ENCODE measurements around the gene RBL1.
"Not testable (repeated sequence)": the region's sequence is repeated elsewhere in the genome, so short reads cannot be mapped to it uniquely, and the experiment has no call there.

The RBL1 gene, protein sequence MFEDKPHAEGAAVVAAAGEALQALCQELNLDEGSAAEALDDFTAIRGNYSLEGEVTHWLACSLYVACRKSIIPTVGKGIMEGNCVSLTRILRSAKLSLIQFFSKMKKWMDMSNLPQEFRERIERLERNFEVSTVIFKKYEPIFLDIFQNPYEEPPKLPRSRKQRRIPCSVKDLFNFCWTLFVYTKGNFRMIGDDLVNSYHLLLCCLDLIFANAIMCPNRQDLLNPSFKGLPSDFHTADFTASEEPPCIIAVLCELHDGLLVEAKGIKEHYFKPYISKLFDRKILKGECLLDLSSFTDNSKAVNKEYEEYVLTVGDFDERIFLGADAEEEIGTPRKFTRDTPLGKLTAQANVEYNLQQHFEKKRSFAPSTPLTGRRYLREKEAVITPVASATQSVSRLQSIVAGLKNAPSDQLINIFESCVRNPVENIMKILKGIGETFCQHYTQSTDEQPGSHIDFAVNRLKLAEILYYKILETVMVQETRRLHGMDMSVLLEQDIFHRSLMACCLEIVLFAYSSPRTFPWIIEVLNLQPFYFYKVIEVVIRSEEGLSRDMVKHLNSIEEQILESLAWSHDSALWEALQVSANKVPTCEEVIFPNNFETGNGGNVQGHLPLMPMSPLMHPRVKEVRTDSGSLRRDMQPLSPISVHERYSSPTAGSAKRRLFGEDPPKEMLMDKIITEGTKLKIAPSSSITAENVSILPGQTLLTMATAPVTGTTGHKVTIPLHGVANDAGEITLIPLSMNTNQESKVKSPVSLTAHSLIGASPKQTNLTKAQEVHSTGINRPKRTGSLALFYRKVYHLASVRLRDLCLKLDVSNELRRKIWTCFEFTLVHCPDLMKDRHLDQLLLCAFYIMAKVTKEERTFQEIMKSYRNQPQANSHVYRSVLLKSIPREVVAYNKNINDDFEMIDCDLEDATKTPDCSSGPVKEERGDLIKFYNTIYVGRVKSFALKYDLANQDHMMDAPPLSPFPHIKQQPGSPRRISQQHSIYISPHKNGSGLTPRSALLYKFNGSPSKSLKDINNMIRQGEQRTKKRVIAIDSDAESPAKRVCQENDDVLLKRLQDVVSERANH

GRCh38 chr20:37095599-37096414 is at the start of gene RBL1:
TSS of gene RBL1 (minus strand) at chr20:37095997. CDS start at chr20:37095928, 69 bp downstream.
- peak; percentile 86 for DNase-seq

DNA sequence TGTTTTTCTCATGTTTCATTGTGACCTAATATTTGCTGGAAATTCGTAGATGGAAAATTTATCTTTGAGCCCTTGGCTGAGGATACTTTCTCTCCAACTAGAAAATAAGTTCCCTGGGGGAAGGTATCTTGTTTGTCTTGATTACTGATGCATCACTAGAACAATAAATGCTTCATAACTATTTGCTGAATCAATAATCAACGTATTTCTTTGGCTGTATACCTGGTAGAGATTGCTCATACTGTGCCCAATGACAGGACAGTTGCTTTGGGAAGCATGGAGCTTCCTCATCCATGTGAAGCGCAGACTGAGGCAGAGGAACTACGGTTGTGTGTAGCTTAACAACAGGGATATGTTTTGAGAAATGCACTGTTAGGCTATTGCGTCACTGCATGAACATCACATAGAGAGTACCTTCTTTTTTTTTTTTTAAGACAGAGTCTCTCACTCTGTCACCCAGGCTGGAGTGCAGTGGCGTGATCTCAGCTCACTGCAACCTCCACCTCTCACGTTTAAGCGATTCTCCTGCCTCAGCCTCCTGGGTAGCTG is 49.1 kb upstream of the RBL1 start:
- no peak for DNase-seq

DNA sequence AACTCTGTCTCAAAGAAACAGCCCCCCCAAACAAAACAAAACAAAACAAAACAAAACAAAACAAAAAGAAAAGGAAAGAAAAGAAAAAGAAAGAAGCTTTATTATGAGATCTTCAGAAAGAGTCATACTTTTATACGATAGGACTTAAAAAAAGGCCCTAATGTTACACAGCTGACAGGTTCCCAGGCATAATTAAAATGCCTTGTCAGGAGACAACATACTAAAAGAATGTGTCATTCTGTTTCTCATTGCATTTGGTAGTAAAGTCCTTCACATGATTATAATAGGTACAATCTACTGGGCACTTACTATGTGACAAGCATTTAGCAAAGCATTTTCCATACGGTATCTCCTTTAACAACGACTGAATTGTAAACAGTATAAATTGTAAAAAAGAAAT is 46.9 kb upstream of the RBL1 start:
- no peak for DNase-seq

GRCh38 chr20:37137547-37137946 is 41.8 kb upstream of the RBL1 start:
- DNase-seq, result no peak

- no peak for DNase-seq
These were observed 38.2 kb upstream of the RBL1 start for GRCh38 chr20:37133952-37134351.

GRCh38 chr20:37131486-37131885 is 35.7 kb upstream of the RBL1 start:
- no peak for DNase-seq

- DNase-seq, result no peak
These were observed 33.0 kb upstream of the RBL1 start for GRCh38 chr20:37128803-37129202.

- not testable (repeated sequence) for DNase-seq
These were observed 30.5 kb upstream of the RBL1 start for GRCh38 chr20:37126290-37126689.

- no peak for DNase-seq
These were observed 27.6 kb upstream of the RBL1 start for GRCh38 chr20:37123441-37123840.

GRCh38 chr20:37120497-37120896 is 24.7 kb upstream of the RBL1 start:
- DNase-seq, result no peak

- DNase-seq, result no peak
These were observed 23.7 kb upstream of the RBL1 start for GRCh38 chr20:37119356-37120036.

- no peak for DNase-seq
These were observed 18.2 kb upstream of the RBL1 start for GRCh38 chr20:37114012-37114411.

GRCh38 chr20:37111926-37112455 is 16.2 kb upstream of the RBL1 start:
- DNase-seq, result no peak

DNA sequence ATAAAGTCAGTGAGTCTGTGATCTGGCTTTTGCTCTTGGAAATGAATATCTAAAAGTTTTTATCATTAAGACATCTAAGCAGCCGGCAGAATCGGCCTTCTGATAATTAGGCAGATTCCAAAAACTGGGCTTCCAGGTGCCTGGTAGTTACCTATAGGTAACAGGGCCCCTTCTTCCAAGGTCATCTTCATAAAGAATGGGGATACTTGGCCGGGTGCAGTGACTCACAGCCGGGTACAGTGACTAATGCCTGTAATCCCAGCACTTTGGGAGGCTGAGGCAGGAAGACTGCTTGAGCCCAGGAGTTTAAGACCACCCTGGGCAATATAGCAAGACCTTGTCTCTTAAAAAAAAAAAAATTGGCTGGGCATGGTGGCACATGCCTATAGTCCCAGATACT is 12.9 kb upstream of the RBL1 start:
- no peak for DNase-seq

GRCh38 chr20:37102571-37102970 is 6.8 kb upstream of the RBL1 start:
- no peak for DNase-seq

- no peak for DNase-seq
These were observed 731 bp upstream of the RBL1 start for GRCh38 chr20:37096415-37097041.

DNA sequence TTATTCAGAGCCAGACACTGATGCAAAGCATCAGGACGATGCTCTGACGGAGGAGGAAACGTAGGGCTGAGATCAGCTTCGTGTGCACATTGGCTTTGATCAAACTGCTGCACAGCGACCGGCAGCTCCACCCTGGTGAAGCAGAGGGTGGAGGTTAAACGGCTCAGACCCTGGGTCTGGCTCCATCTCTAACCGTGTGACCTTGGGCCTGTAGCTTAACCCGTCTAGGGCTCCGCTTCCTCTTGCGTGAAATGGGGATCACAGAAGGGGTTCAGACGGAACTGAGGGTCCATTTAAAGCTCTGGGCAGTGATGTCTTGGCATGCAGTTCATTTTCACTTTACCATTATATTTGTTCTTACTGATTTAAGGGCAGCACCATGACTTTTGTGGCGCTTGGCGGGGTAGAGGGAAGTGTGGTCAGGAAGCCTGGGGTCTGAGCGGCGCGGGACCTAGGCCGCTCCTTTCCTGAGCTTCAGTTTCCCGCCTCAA is 644 bp downstream of the RBL1 start:
- no peak for DNase-seq

DNA sequence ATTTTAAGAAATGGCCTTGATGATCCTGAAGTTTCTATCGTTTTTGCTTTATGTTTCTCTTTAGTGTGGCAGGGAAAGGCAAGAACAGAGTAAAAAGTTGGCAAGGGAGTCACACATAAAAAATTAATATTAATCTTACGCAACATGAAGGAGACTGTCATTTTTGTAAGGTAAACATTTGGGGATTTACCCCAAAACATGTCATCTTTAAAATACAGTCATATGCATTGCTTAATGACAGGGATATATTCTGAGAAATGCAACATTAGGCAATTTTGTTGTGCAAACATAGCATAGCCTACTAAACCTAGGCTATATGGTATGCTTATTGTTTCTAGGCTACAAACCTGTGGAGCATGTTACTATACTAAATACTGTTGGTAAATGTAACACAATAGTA is 5.4 kb downstream of the RBL1 start:
- DNase-seq, result no peak

DNA sequence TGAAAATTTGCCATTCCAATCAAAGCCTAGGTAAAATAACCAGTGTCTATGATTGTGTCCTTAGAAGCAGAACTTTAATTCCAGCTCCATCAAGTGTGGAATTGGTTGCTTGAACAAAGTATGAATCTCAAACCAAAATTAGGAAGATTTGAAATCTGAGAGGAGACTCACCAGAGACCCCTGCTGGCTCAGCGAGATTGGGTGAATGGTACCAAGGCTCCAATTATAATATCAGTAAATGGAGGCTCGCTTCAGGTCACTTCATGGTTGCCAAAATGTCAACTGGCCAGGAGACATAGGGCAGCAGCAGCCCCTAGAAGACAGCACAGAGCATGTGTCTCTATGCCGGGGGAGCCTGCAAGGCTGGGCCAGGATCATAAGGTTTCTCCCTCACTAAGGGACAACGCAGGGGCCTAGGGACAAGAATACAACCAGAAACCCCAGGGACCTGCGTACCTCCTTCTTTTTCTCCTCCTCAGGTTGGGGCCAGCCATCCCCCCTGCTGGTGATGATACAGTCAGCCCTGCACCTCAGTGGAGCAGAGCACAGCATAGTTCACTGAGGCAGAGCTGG is 14.0 kb downstream of the RBL1 start:
- no peak for DNase-seq

- no peak for DNase-seq
These were observed 18.8 kb downstream of the RBL1 start for GRCh38 chr20:37077009-37077408.
